GM23338 (cell line): ENCODE results near the gene NCK2. TPM values are rescaled to one million over a fixed set of nuclear protein-coding genes. Genes with fewer than 3 reads are reported as not detected.

Experiments
- ATAC-seq: fragments of 200-7000 bp; cut with Tn5 transposase; 3 replicates; pipeline ENCODE4 v1.9.1; 2020
- DNase-seq: peaks from one replicate; pipeline ENCODE4 v3.0.0-alpha.2; 2015; ENCODE audit warnings: low spot score
- H2AFZ ChIP-seq: fragments of 200-600 bp; sonication (generic); 2 replicates; pipeline ENCODE4 v1.8.0; 2016; ENCODE audit warnings: antibody characterized with exemption, mild to moderate bottlenecking, moderate library complexity
- H3F3A ChIP-seq: fragments of 200-600 bp; sonication (generic); replicated peaks from 2 replicates; pipeline ENCODE4 v1.8.0; 2017; ENCODE audit warnings: antibody characterized with exemption, mixed run types, low read depth
- H3K27ac ChIP-seq: fragments of 200-600 bp; sonication (generic); 2 replicates; pipeline ENCODE4 v1.6.1; 2016; ENCODE audit warnings: low read depth
- H3K27me3 ChIP-seq: fragments of 200-600 bp; sonication (generic); 2 replicates; pipeline ENCODE4 v1.8.0; 2016; ENCODE audit warnings: mild to moderate bottlenecking, mixed run types, moderate library complexity; ENCODE audit not compliant: insufficient read depth
- H3K36me3 ChIP-seq: fragments of 200-600 bp; sonication (generic); 2 replicates; pipeline ENCODE4 v1.8.0; 2016; ENCODE audit warnings: mild to moderate bottlenecking; ENCODE audit not compliant: insufficient read depth
- H3K4me1 ChIP-seq: fragments of 200-600 bp; sonication (generic); 2 replicates; pipeline ENCODE4 v1.8.0; 2016; ENCODE audit warnings: mild to moderate bottlenecking, moderate library complexity; ENCODE audit not compliant: insufficient read depth
- H3K4me2 ChIP-seq: fragments of 200-600 bp; sonication (generic); 2 replicates; pipeline ENCODE4 v1.7.1; 2017; ENCODE audit warnings: mixed run types
- H3K4me3 ChIP-seq: fragments of 200-600 bp; sonication (generic); 2 replicates; pipeline ENCODE4 v1.6.1; 2016; ENCODE audit warnings: mixed run types
- H3K79me2 ChIP-seq: fragments of 200-600 bp; sonication (generic); replicated peaks from 2 replicates; pipeline ENCODE4 v1.8.0; 2017; ENCODE audit warnings: mild to moderate bottlenecking; ENCODE audit not compliant: insufficient read depth
- H3K9me2 ChIP-seq: fragments of 200-600 bp; sonication (generic); 2 replicates; pipeline ENCODE4 v1.8.0; 2017; ENCODE audit not compliant: insufficient read depth
- H4K20me1 ChIP-seq: fragments of 200-600 bp; sonication (generic); replicated peaks from 2 replicates; pipeline ENCODE4 v1.8.0; 2017; ENCODE audit warnings: mild to moderate bottlenecking; ENCODE audit not compliant: insufficient read depth
- H3K27ac Mint-ChIP-seq: 2 replicates; pipeline ENCODE4 v1.8.0; 2020; ENCODE audit warnings: inconsistent platforms, mild to moderate bottlenecking, moderate library complexity, mixed read lengths
- H3K27me3 Mint-ChIP-seq: 3 replicates; pipeline ENCODE4 v1.8.0; 2022; ENCODE audit warnings: low read depth, mild to moderate bottlenecking, moderate library complexity, mixed read lengths, inconsistent platforms; ENCODE audit not compliant: insufficient read depth, poor library complexity
- H3K36me3 Mint-ChIP-seq: 3 replicates; pipeline ENCODE4 v1.8.0; 2021; ENCODE audit warnings: low read depth, mild to moderate bottlenecking, inconsistent platforms, moderate library complexity, mixed read lengths
- H3K4me1 Mint-ChIP-seq: 3 replicates; pipeline ENCODE4 v1.8.0; 2020; ENCODE audit warnings: mild to moderate bottlenecking, inconsistent platforms, mixed read lengths
- H3K4me3 Mint-ChIP-seq: 3 replicates; pipeline ENCODE4 v1.8.0; 2021; ENCODE audit warnings: moderate library complexity, mild to moderate bottlenecking, inconsistent platforms, mixed read lengths
- H3K9me3 Mint-ChIP-seq: 3 replicates; pipeline ENCODE4 v1.8.0; 2020; ENCODE audit warnings: moderate library complexity, mild to moderate bottlenecking, inconsistent platforms, mixed read lengths
- CREB1 ChIP-seq: fragments of 250-450 bp; sonication (Bioruptor Pico); IDR thresholded peaks from 2 replicates; pipeline ENCODE4 v1.5.0; 2020; ENCODE audit warnings: low read depth, mild to moderate bottlenecking, moderate library complexity
- EZH2phosphoT487 ChIP-seq: fragments of 200-600 bp; sonication (generic); IDR thresholded peaks from one replicate; pipeline ENCODE4 v1.8.1; 2018; ENCODE audit warnings: antibody characterized with exemption; ENCODE audit not compliant: unreplicated experiment
- JUNB ChIP-seq: IDR thresholded peaks from one replicate; pipeline ENCODE4 v1.6.1; 2016; ENCODE audit warnings: antibody characterized with exemption; ENCODE audit not compliant: unreplicated experiment
- NANOG ChIP-seq: IDR thresholded peaks from 2 replicates; pipeline ENCODE4 v1.6.1; 2016; ENCODE audit warnings: antibody characterized with exemption, borderline replicate concordance
- POLR2AphosphoS5 ChIP-seq: IDR thresholded peaks from 2 replicates; pipeline ENCODE4 v1.6.1; 2016; ENCODE audit warnings: antibody characterized with exemption, low read depth
- STAT1 ChIP-seq: IDR thresholded peaks from one replicate; pipeline ENCODE4 v1.6.1; 2016; ENCODE audit warnings: antibody characterized with exemption; ENCODE audit not compliant: unreplicated experiment
- polyA plus RNA-seq: library from polyadenylated mRNA; unstranded; fragments of >200 nt; fragmentation: Nextera tagmentation; extraction: Ambion mirVana; gene quantifications from 2 replicates; pipeline ENCODE4 v1.2.1, GENCODE V29; 2016
- total RNA-seq: library from RNA; depleted of rRNA; stranded (reverse); fragments of >200 nt; shearing (Covaris generic); gene quantifications from 2 replicates; pipeline ENCODE4 v1.2.3, GENCODE V29; 2014
- TF ChIP-seq, protein P1 (sequence below): IDR thresholded peaks from 2 replicates; pipeline ENCODE4 v1.6.1; 2016; ENCODE audit warnings: antibody characterized with exemption
- TF ChIP-seq, protein P2 (sequence below): fragments of 250-450 bp; sonication (Bioruptor Pico); IDR thresholded peaks from 2 replicates; pipeline ENCODE4 v1.5.0; 2020; ENCODE audit warnings: mild to moderate bottlenecking, moderate library complexity
- TF ChIP-seq, protein P3 (sequence below), 2 experiments: fragments of 200-600 bp in 1 of 2; sonication (generic) in 1 of 2; conservative IDR thresholded peaks; 2 replicates each; pipeline versions ENCODE4 v1.5.1 to v1.6.1; 2016 to 2017; ENCODE audit warnings: antibody characterized with exemption in 2 of 2, low read depth in 2 of 2, mild to moderate bottlenecking in 2 of 2, moderate library complexity in 1 of 2

Gene NCK2
- total and polyA plus RNA-seq, 2 experiments from 2014 or later = 26.9 to 59.9 TPM

DNA sequence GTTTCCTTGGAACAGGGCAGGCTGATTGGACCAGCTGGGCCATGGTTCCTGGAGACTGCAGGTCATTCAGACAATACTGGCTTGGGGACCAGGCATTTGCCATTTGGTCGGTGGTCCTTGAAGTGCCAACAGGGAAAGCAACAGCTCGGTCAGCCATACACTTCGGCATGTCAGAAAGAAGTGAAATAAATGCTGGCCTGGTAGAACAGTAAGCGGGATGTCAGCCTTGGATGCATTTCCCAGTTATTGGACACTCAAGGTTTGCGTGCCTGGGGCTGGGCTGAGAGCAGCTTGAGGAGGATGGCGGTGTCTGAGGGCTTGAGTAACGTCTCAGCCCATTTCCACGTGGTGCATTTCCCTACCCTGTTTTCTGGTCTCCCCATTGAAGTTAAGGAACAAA lies 75.4 kb downstream of the NCK2 start:
- Histone ChIP-seq H4K20me1 (peaks cover 19% of the 10 kb centered on the region), H3K9me2 (no peaks in the 10 kb centered on the region), H3K27me3 (no peaks in the 10 kb centered on the region), H3K4me3 (no peak overlapping the region), H2AFZ (no peak overlapping the region), H3K4me1 (peaks cover 8% of the 10 kb centered on the region; the same call in 1 of the 2 replicates), H3K27ac (no peak overlapping the region), H3K79me2 (peaks cover 60% of the 10 kb centered on the region), H3K4me2 (no peak overlapping the region), H3K36me3 (0 out of 2 replicates have a peak, but pooled peaks cover 4% of the 10 kb centered on the region), H3F3A (no peaks in the 10 kb centered on the region)
- Mint-ChIP-seq H3K4me3 (no peak overlapping the region), H3K36me3 (peaks cover 18% of the 10 kb centered on the region), H3K27ac (no peak overlapping the region), H3K27me3 (peaks cover 1% of the 10 kb centered on the region), H3K4me1 (peaks cover 11% of the 10 kb centered on the region; the same call in 2 of the 3 replicates), H3K9me3 (no peaks in the 10 kb centered on the region)
- DNase-seq (no peak), ATAC-seq (no peak)
- TF ChIP-seq, protein P1, sequence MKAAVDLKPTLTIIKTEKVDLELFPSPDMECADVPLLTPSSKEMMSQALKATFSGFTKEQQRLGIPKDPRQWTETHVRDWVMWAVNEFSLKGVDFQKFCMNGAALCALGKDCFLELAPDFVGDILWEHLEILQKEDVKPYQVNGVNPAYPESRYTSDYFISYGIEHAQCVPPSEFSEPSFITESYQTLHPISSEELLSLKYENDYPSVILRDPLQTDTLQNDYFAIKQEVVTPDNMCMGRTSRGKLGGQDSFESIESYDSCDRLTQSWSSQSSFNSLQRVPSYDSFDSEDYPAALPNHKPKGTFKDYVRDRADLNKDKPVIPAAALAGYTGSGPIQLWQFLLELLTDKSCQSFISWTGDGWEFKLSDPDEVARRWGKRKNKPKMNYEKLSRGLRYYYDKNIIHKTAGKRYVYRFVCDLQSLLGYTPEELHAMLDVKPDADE = no peak
- TF ChIP-seq, protein P2, sequence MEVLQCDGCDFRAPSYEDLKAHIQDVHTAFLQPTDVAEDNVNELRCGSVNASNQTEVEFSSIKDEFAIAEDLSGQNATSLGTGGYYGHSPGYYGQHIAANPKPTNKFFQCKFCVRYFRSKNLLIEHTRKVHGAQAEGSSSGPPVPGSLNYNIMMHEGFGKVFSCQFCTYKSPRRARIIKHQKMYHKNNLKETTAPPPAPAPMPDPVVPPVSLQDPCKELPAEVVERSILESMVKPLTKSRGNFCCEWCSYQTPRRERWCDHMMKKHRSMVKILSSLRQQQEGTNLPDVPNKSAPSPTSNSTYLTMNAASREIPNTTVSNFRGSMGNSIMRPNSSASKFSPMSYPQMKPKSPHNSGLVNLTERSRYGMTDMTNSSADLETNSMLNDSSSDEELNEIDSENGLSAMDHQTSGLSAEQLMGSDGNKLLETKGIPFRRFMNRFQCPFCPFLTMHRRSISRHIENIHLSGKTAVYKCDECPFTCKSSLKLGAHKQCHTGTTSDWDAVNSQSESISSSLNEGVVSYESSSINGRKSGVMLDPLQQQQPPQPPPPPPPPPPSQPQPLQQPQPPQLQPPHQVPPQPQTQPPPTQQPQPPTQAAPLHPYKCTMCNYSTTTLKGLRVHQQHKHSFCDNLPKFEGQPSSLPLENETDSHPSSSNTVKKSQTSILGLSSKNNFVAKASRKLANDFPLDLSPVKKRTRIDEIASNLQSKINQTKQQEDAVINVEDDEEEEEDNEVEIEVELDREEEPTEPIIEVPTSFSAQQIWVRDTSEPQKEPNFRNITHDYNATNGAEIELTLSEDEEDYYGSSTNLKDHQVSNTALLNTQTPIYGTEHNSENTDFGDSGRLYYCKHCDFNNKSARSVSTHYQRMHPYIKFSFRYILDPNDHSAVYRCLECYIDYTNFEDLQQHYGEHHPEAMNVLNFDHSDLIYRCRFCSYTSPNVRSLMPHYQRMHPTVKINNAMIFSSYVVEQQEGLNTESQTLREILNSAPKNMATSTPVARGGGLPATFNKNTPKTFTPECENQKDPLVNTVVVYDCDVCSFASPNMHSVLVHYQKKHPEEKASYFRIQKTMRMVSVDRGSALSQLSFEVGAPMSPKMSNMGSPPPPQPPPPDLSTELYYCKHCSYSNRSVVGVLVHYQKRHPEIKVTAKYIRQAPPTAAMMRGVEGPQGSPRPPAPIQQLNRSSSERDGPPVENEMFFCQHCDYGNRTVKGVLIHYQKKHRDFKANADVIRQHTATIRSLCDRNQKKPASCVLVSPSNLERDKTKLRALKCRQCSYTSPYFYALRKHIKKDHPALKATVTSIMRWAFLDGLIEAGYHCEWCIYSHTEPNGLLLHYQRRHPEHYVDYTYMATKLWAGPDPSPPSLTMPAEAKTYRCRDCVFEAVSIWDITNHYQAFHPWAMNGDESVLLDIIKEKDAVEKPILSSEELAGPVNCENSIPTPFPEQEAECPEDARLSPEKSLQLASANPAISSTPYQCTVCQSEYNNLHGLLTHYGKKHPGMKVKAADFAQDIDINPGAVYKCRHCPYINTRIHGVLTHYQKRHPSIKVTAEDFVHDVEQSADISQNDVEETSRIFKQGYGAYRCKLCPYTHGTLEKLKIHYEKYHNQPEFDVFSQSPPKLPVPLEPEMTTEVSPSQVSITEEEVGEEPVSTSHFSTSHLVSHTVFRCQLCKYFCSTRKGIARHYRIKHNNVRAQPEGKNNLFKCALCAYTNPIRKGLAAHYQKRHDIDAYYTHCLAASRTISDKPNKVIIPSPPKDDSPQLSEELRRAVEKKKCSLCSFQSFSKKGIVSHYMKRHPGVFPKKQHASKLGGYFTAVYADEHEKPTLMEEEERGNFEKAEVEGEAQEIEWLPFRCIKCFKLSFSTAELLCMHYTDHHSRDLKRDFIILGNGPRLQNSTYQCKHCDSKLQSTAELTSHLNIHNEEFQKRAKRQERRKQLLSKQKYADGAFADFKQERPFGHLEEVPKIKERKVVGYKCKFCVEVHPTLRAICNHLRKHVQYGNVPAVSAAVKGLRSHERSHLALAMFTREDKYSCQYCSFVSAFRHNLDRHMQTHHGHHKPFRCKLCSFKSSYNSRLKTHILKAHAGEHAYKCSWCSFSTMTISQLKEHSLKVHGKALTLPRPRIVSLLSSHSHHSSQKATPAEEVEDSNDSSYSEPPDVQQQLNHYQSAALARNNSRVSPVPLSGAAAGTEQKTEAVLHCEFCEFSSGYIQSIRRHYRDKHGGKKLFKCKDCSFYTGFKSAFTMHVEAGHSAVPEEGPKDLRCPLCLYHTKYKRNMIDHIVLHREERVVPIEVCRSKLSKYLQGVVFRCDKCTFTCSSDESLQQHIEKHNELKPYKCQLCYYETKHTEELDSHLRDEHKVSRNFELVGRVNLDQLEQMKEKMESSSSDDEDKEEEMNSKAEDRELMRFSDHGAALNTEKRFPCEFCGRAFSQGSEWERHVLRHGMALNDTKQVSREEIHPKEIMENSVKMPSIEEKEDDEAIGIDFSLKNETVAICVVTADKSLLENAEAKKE (CRISPR knock-in tag) = no peak
- TF ChIP-seq STAT1 (no peak), EZH2phosphoT487 (no peak)

DNA sequence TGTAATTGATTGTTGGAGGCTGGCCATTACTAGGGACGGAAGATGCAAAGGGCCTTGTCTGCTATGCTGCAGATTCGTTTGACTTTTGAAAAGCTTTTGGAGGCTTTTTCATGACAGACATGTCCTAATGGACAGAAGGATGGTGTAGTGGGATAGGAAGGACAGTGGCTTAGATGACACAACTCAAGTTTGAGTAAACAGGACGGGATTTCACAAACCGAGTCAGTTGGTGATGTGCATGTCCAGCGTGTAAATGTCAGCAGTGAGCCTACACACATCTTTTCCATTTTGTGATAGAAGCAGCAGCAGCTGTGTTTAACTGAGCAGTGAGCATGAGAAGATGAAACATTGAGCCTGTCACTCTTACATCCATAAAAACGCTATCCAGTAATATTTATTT lies 76.0 kb downstream of the NCK2 start:
- Histone ChIP-seq H2AFZ (no peak overlapping the region), H3K27ac (no peak overlapping the region), H3K9me2 (no peaks in the 10 kb centered on the region), H3K4me2 (no peak overlapping the region), H3K4me3 (no peak overlapping the region), H3K79me2 (peaks cover 60% of the 10 kb centered on the region), H3K27me3 (no peaks in the 10 kb centered on the region), H3K36me3 (0 out of 2 replicates have a peak, but pooled peaks cover 4% of the 10 kb centered on the region), H4K20me1 (peaks cover 19% of the 10 kb centered on the region), H3K4me1 (peaks cover 8% of the 10 kb centered on the region; the same call in 1 of the 2 replicates), H3F3A (no peaks in the 10 kb centered on the region)
- H3K27me3 Mint-ChIP-seq = peaks cover 1% of the 10 kb centered on the region
- DNase-seq (no peak), ATAC-seq (no peak)
- no peaks in the 10 kb centered on the region for H3K9me3 Mint-ChIP-seq
- no peak overlapping the region for H3K27ac Mint-ChIP-seq
- no peak overlapping the region for H3K4me3 Mint-ChIP-seq
- peaks cover 8% of the 10 kb centered on the region; the same call in 2 of the 3 replicates for H3K4me1 Mint-ChIP-seq
- peaks cover 18% of the 10 kb centered on the region for H3K36me3 Mint-ChIP-seq
- TF ChIP-seq POLR2AphosphoS5 (no peak), CREB1 (CRISPR knock-in tag) (no peak), NANOG (no peak), JUNB (no peak)
- TF ChIP-seq, protein P1 = no peak
- TF ChIP-seq, protein P3, sequence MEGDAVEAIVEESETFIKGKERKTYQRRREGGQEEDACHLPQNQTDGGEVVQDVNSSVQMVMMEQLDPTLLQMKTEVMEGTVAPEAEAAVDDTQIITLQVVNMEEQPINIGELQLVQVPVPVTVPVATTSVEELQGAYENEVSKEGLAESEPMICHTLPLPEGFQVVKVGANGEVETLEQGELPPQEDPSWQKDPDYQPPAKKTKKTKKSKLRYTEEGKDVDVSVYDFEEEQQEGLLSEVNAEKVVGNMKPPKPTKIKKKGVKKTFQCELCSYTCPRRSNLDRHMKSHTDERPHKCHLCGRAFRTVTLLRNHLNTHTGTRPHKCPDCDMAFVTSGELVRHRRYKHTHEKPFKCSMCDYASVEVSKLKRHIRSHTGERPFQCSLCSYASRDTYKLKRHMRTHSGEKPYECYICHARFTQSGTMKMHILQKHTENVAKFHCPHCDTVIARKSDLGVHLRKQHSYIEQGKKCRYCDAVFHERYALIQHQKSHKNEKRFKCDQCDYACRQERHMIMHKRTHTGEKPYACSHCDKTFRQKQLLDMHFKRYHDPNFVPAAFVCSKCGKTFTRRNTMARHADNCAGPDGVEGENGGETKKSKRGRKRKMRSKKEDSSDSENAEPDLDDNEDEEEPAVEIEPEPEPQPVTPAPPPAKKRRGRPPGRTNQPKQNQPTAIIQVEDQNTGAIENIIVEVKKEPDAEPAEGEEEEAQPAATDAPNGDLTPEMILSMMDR (conservative IDR thresholded peaks at IDR 0.05; ENCODE audit: low read depth in 2 of 2) = no peak
